DND-41 (cell line): ENCODE results near the gene AIF1.

ENCODE experiments used
- EZH2 ChIP-seq: IDR thresholded peaks from 3 replicates; pipeline ENCODE4 v1.6.1; 2012; ENCODE audit warnings: borderline replicate concordance, low read depth, mild to moderate bottlenecking, moderate library complexity, low read length, inconsistent platforms; ENCODE audit not compliant: severe bottlenecking
- TF ChIP-seq, protein P1 (sequence below): IDR thresholded peaks from 2 replicates; pipeline ENCODE4 v1.5.1; 2012; ENCODE audit warnings: borderline replicate concordance, low read length, moderate library complexity, mild to moderate bottlenecking; ENCODE audit not compliant: poor library complexity, severe bottlenecking; ENCODE audit errors: extremely low read depth

DNA sequence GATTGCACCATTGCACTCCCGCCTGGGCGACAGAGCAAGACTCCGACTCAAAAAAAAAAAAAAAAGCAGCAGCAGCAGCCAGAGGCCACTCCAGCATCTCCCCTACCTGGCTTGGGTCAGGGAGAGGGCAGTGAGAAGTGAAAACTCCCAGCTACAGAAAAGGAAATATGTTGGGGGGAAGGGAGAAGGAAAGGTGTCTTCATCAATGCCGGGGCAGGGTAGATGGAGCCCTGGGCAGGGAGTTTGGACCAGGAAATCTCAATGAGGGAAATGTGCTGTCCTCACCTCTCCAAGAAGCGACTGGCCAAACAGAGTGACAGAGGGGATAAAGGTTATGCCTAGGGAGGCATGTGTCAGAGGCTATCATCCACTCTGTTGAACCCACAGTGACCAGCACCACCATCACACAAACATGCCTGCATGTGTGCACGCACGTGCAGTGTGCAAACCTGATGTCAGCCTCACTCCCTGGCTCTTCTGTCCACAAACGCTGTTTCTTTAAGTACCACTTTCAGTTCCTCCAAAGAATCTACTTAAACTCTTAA, 887 bp upstream of the AIF1 start:
- TF ChIP-seq, protein P1, sequence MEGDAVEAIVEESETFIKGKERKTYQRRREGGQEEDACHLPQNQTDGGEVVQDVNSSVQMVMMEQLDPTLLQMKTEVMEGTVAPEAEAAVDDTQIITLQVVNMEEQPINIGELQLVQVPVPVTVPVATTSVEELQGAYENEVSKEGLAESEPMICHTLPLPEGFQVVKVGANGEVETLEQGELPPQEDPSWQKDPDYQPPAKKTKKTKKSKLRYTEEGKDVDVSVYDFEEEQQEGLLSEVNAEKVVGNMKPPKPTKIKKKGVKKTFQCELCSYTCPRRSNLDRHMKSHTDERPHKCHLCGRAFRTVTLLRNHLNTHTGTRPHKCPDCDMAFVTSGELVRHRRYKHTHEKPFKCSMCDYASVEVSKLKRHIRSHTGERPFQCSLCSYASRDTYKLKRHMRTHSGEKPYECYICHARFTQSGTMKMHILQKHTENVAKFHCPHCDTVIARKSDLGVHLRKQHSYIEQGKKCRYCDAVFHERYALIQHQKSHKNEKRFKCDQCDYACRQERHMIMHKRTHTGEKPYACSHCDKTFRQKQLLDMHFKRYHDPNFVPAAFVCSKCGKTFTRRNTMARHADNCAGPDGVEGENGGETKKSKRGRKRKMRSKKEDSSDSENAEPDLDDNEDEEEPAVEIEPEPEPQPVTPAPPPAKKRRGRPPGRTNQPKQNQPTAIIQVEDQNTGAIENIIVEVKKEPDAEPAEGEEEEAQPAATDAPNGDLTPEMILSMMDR = no peak
- TF ChIP-seq EZH2 = no peak
